A549 (cell line): ENCODE data around the gene HPGDS. TPM values are rescaled to one million over a fixed set of nuclear protein-coding genes. Genes with fewer than 3 reads are reported as not detected.

Experiments used
- ATAC-seq, 2 experiments: fragments of 200-7000 bp in 1 of 2; fragments of >200 bp in 1 of 2; cut with Nextera tagmentation in 1 of 2; cut with Tn5 transposase in 1 of 2; 3 replicates each; pipeline versions ENCODE4 v1.8.0 to v1.9.1; 2018 to 2020; ENCODE audit warnings: mild to moderate bottlenecking in 1 of 2, moderate library complexity in 1 of 2
- CTCF ChIA-PET: fragments of 300-600 bp; sonication (Branson Sonifier 250); formaldehyde crosslinking; extraction: SDS; loops from one replicate; lab custom pipeline; 2021; ENCODE audit warnings: antibody characterized with exemption, inconsistent platforms; lab: Yijun Ruan, JAX
- POLR2A ChIA-PET: fragments of 350-600 bp; formaldehyde crosslinking; extraction: SDS; loops from one replicate; lab custom pipeline; 2021; ENCODE audit warnings: antibody characterized with exemption, inconsistent platforms; lab: Yijun Ruan, JAX
- DNase-seq, 2 experiments: peaks; one replicate each; pipeline versions ENCODE4 v3.0.0 to v3.0.0-alpha.2; 2011 to 2016; ENCODE audit warnings: low read depth in 1 of 2, low spot score in 1 of 2
- FAIRE-seq: peaks from 2 replicates; lab custom pipeline; 2011; peaks lifted over from hg19 to GRCh38; lab: Jason Lieb, UNC
- H3K27ac ChIP-seq, 2 experiments: fragments of >200 bp; sonication (Bioruptor Twin); formaldehyde crosslinking; 3 replicates each; pipeline ENCODE4 v1.5.1; 2016 to 2017
- H3K4me1 ChIP-seq: fragments of >200 bp; sonication (Bioruptor Twin); formaldehyde crosslinking; 3 replicates; pipeline ENCODE4 v1.6.1; 2016
- H3K4me2 ChIP-seq: fragments of >200 bp; sonication (Bioruptor Twin); formaldehyde crosslinking; 3 replicates; pipeline ENCODE4 v1.6.1; 2016
- H3K4me3 ChIP-seq: fragments of >200 bp; sonication (Bioruptor Twin); formaldehyde crosslinking; 3 replicates; pipeline ENCODE4 v1.5.1; 2016
- H3K9me3 ChIP-seq: fragments of >200 bp; sonication (Bioruptor Twin); formaldehyde crosslinking; 3 replicates; pipeline ENCODE4 v1.6.1; 2016
- ATOH8 ChIP-seq: fragments of 250-450 bp; sonication (Bioruptor Pico); IDR thresholded peaks from 2 replicates; pipeline ENCODE4 v1.5.0; 2020; ENCODE audit warnings: low read depth, mild to moderate bottlenecking, moderate library complexity
- CBX8 ChIP-seq: fragments of 200-600 bp; sonication (generic); IDR thresholded peaks from 2 replicates; pipeline ENCODE4 v1.6.1; 2016
- CEBPB ChIP-seq, 2 experiments: fragments of >200 bp in 1 of 2; sonication (Bioruptor Twin) in 1 of 2; formaldehyde crosslinking in 1 of 2; IDR thresholded peaks; 2 replicates each; pipeline ENCODE4 v1.6.1; 2012 to 2016
- CTCF ChIP-seq: fragments of >200 bp; sonication (Bioruptor Twin); formaldehyde crosslinking; IDR thresholded peaks from 3 replicates; pipeline ENCODE4 v1.5.1; 2016
- EHF ChIP-seq: fragments of 250-450 bp; sonication (Bioruptor Pico); IDR thresholded peaks from 2 replicates; pipeline ENCODE4 v1.5.0; 2020; ENCODE audit warnings: mild to moderate bottlenecking
- ELK1 ChIP-seq: fragments of 150-350 bp; IDR thresholded peaks from 2 replicates; pipeline ENCODE4 v1.6.1; 2014; ENCODE audit warnings: low read depth, mild to moderate bottlenecking, low read length
- GATA3 ChIP-seq: IDR thresholded peaks from 2 replicates; pipeline ENCODE4 v1.6.1; 2012; ENCODE audit warnings: borderline replicate concordance
- MAX ChIP-seq: IDR thresholded peaks from 2 replicates; pipeline ENCODE4 v1.6.1; 2012
- NFE2L2 ChIP-seq: fragments of 150-350 bp; conservative IDR thresholded peaks from 2 replicates; pipeline ENCODE4 v1.6.1; 2014; ENCODE audit warnings: low read length
- NPAS2 ChIP-seq: fragments of 250-450 bp; sonication (Bioruptor Pico); IDR thresholded peaks from 2 replicates; pipeline ENCODE4 v1.8.0; 2022; ENCODE audit warnings: mild to moderate bottlenecking, moderate library complexity, borderline replicate concordance
- POLR2AphosphoS2 ChIP-seq: conservative IDR thresholded peaks from 2 replicates; pipeline ENCODE4 v1.6.1; 2012; ENCODE audit warnings: low read length, improper control_type of control experiment, inconsistent platforms
- RAD21 ChIP-seq, 2 experiments: fragments of >200 bp in 1 of 2; sonication (Bioruptor Twin) in 1 of 2; formaldehyde crosslinking in 1 of 2; IDR thresholded peaks in 1 of 2; conservative IDR thresholded peaks in 1 of 2; 2 replicates in 1 of 2; 3 replicates in 1 of 2; pipeline ENCODE4 v1.6.1; 2012 to 2018; ENCODE audit warnings: inconsistent platforms in 1 of 2
- RCOR1 ChIP-seq: fragments of 150-350 bp; IDR thresholded peaks from 2 replicates; pipeline ENCODE4 v1.6.1; 2014; ENCODE audit warnings: antibody characterized with exemption, low read length, low read depth
- SMC3 ChIP-seq: fragments of >200 bp; sonication (Bioruptor Twin); formaldehyde crosslinking; IDR thresholded peaks from 3 replicates; pipeline ENCODE4 v1.6.1; 2018; ENCODE audit warnings: inconsistent platforms
- TFCP2L1 ChIP-seq: fragments of 250-450 bp; sonication (Bioruptor Pico); IDR thresholded peaks from 2 replicates; pipeline ENCODE4 v1.5.0; 2021; ENCODE audit warnings: mild to moderate bottlenecking
- TP53 ChIP-seq: fragments of 250-450 bp; sonication (Bioruptor Pico); IDR thresholded peaks from 2 replicates; pipeline ENCODE4 v1.5.0; 2021; ENCODE audit warnings: mild to moderate bottlenecking, moderate library complexity
- ZC3H11A ChIP-seq: fragments of 450-650 bp; IDR thresholded peaks from 2 replicates; pipeline ENCODE4 v1.6.1; 2014; ENCODE audit warnings: antibody characterized with exemption, mild to moderate bottlenecking
- ZFP36 ChIP-seq: fragments of 450-650 bp; IDR thresholded peaks from 2 replicates; pipeline ENCODE4 v1.6.1; 2014; ENCODE audit warnings: borderline replicate concordance; ENCODE audit not compliant: partially characterized antibody
- ZSCAN20 ChIP-seq: fragments of 250-450 bp; sonication (Bioruptor Pico); IDR thresholded peaks from 2 replicates; pipeline ENCODE4 v1.8.0; 2022; ENCODE audit warnings: mild to moderate bottlenecking, moderate library complexity
- WGBS: methylation state at CpG from one replicate; pipeline ENCODE4 v1.1.6; 2017; ENCODE audit errors: missing lambda C conversion rate; 5-methylcytosine and 5-hydroxymethylcytosine counted together
- polyA minus RNA-seq: library from RNA; depleted of rRNA, polyadenylated mRNA; stranded (reverse); fragments of >200 nt; gene quantifications from 2 replicates; pipeline ENCODE4 v1.2.3, GENCODE V29; 2011; rRNA and poly(A)+ RNA removed
- polyA plus RNA-seq, 4 experiments: library from polyadenylated mRNA; depleted of rRNA in 3 of 4; stranded (reverse); fragments of >200 nt; fragmentation: RNase III in 1 of 4; extraction: RNeasy Plus Mini Kit Qiagen cat#74134 plus additional on column Dnase treatment in 1 of 4; gene quantifications; 2 replicates in 3 of 4; 3 replicates in 1 of 4; pipeline ENCODE4 v1.2.3, GENCODE V29; 2011 to 2017

Gene HPGDS
- polyA plus RNA-seq (2011; rRNA removed) (not detected in 2 replicates), polyA plus RNA-seq (2017; fragmentation: RNase III; extraction: RNeasy Plus Mini Kit Qiagen cat#74134 plus additional on column Dnase treatment) (not detected in 3 replicates), polyA minus RNA-seq (not detected in 2 replicates)
- polyA plus RNA-seq (2012; cell fraction: cytosol; rRNA removed) = not detected in 2 replicates
- polyA plus RNA-seq (2012; cell fraction: nucleus; rRNA removed) = not detected in 2 replicates

- ChIA-PET POLR2A (no interaction called here), CTCF (no interaction called here)
- FAIRE-seq = no peak
- Histone ChIP-seq H3K9me3 (no peaks in the 10 kb centered on the region), H3K27ac (no peak within 1 kb of the TSS), H3K4me2 (no peak within 1 kb of the TSS), H3K4me1 (no peaks in the 10 kb centered on the region), H3K4me3 (no peak within 1 kb of the TSS)
- ATAC-seq = no peak
- 88% methylated on average over 5 of the region's 5 CpGs for WGBS
- TF ChIP-seq ZFP36 = no peak
- TF ChIP-seq CTCF = no peak
- TF ChIP-seq MAX = no peak
- no peak for TF ChIP-seq ZSCAN20
- TF ChIP-seq ELK1 = no peak
- no peak for TF ChIP-seq CEBPB (IDR thresholded peaks at IDR 0.05)
- no peak for TF ChIP-seq RAD21 (conservative IDR thresholded peaks at IDR 0.05 in 1 of 2, IDR thresholded peaks at IDR 0.05 in 1 of 2)
- TF ChIP-seq NPAS2 = no peak
- TF ChIP-seq EHF (CRISPR knock-in tag) = no peak
- no peak for TF ChIP-seq TFCP2L1 (CRISPR knock-in tag)
- TF ChIP-seq GATA3 = no peak
- TF ChIP-seq ZC3H11A = no peak
- TF ChIP-seq RCOR1 = no peak
- no peak for TF ChIP-seq ATOH8 (CRISPR knock-in tag)
- no peak for TF ChIP-seq NFE2L2
- TF ChIP-seq POLR2AphosphoS2 = no peak
- TF ChIP-seq CBX8 = no peak
- no peak for DNase-seq
Measured at GRCh38 chr4:94342694-94343093, at the start of gene HPGDS. HPGDS (minus strand) TSS chr4:94342836; CDS start chr4:94334629, 8,207 bp downstream.

GRCh38 chr4:94390804-94391410 lies 48.3 kb upstream of the HPGDS start:
- no peaks in the 10 kb centered on the region; the same call in 2 of the 3 replicates for H3K4me1 ChIP-seq
- H3K4me3 ChIP-seq = no peak overlapping the region
- no peak overlapping the region for H3K4me2 ChIP-seq
- ATAC-seq = peak in 1 of 2 experiments; percentile 30; a peak in 1 of 6 replicates
- 65% methylated on average over 2 of the region's 2 CpGs for WGBS
- no peaks in the 10 kb centered on the region for H3K9me3 ChIP-seq
- FAIRE-seq = no peak
- H3K27ac ChIP-seq = no peak overlapping the region
- peak in 1 of 2 experiments; percentile 10 for DNase-seq
- ChIA-PET POLR2A (no interaction called here), CTCF (interaction anchor here (0.7 to 2.9 kb wide), 4 partner anchors 14 to 1987 kb away, joined by 3 to 18 read pairs (median 4); no protein-coding TSS in a partner anchor)
- TF ChIP-seq TP53 (CRISPR knock-in tag) (no peak), SMC3 (peak; percentile 63; the same call in 2 of the 3 replicates), CTCF (peak; percentile 38), RAD21 (conservative IDR thresholded peaks at IDR 0.05 in 1 of 2, IDR thresholded peaks at IDR 0.05 in 1 of 2) (peak; percentile 34 to 43; a peak in 4 of 5 replicates)
